HG03139 (cell line): ENCODE measurements around the gene COL27A1.

Source experiments
- ATAC-seq: cut with Tn5 transposase; IDR thresholded peaks from one replicate; pipeline ENCODE4 v1.9.1; 2021; ENCODE audit not compliant: unreplicated experiment

COL27A1 gene

GRCh38 chr9:114350636-114351401 lies 195.5 kb downstream of the COL27A1 start:
- ATAC-seq = no peak

DNA sequence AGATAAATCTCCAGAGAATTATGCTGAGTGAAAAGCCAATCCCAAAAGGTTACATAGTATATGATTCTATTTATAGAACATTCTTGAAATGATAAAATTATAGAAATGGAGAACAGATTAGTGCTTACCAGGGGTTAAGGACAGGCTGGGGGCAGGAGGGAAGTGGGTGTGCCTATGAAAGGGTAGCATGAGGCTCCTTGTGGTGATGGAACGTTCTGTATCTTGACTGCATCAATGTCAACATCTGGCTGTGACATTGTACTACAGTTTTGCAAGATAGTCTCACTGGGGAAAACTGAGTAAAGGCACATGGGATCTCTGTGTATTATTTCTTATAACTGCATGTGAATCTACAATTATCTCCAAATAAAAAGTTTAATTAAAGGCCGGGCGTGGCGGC lies 196.6 kb downstream of the COL27A1 start:
- no peak for ATAC-seq

DNA sequence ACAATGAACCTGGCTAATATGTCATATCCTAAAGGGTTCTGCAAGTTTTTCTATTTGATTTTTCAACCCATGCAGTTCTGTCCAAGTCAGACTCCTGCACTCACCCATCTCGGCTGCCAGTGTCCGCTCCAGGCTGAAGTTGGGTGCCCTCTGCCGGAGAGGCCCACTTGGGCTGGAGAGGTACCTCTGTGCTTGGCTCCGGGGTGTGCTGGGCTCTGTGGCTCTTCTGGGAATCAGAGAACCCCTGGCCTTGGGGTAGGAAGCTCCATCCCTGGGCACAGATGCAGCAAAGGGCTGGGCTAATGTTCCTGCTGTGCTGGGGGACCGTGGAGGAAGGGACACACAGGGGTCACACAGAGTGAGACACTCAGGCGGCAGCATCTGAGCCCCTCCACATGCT lies 200.5 kb downstream of the COL27A1 start:
- no peak for ATAC-seq

- ATAC-seq = no peak
These were observed 201.5 kb downstream of the COL27A1 start for GRCh38 chr9:114356792-114357191.

DNA sequence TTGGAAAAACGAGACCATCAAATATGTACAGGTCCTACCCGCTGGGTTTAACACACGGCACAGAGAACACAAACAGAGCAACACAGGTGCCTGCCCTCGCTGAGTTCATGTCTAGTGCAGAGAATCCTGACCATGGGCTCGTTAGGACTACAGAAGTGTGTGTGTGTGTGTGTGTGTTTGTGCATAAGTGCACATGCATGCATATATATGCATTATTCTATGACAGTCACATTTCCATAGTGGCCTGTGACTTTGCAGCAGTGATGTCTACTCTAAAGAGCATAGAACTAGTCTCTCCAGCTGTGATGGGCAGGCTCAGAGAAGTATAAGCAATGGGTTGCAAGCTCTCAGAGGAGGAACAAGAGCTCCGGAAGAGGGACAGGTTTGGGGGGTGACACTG lies 202.0 kb downstream of the COL27A1 start:
- no peak for ATAC-seq

DNA sequence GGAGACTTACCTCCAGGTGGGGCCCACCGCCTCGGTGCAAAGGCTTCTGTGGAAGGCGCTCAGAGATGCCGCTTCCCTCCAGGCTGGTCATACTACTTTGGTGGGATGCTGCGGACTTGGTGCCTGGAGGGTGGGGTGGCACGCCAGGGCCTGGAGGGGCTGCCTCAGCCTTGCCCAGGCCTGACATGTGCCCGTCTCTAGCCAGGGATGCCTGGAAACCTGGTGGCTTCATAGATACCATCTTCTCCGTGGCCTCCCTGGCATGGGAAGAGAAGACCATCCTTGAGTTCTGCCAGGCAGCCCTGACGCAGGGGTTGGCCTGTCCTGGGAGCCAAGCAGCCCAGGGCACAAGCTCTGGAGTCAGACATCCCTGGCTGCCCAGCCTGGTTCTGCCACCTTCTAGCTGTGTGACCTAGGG lies 202.6 kb downstream of the COL27A1 start:
- no peak for ATAC-seq

DNA sequence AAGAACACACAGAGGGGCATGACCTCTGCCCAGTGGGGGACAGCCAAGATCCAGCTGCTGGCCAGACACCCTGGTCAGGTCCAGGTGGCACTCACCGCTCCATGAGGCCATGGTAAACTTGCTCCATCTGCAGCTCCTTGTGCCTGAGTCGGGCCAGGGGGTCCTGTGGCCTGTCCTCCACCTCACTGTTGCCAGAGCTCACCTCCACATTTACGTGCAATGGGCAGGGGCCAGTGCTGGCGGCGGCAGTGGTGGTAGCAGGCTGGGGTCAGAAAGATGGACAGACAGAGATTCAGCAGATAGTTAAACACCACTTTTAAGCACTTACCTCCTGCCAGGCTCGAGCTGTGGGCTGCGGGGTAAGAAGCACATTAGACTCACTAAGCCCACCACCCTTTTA lies 204.5 kb downstream of the COL27A1 start:
- ATAC-seq = no peak

GRCh38 chr9:114361542-114361941 lies 206.2 kb downstream of the COL27A1 start:
- ATAC-seq = no peak
